Measurements from ENCODE around the gene PGAM4. TPM values are rescaled to one million over a fixed set of nuclear protein-coding genes. Genes with fewer than 3 reads are reported as not detected.
"Not testable (repeated sequence)": the region's sequence is repeated elsewhere in the genome, so short reads cannot be mapped to it uniquely, and the experiment has no call there.

PGAM4 gene
- total RNA-seq, 2 donors from 2014 or later: not detected

DNA sequence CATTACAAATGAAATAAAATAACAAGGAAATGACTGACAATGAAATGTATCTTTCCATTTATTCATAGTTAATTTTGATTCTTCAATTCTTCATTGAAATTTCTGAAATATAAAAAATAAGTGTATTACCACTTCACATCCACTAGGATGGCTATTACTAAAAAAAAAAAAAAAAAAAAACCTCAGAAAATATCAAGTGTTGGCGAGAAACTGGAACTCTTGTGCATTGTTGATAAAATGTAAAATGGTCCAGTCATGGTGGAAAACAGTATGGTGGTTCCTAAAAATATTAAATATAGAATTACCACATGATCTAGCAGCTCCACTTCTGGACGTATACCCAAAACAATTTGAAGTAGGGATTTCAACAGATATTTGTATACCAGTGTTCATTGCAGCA is 22.9 kb downstream of the PGAM4 start:
- WGBS: 96% methylated on average over 2 of the region's 2 CpGs
- Histone ChIP-seq H3K9me3 (no peaks in the 10 kb centered on the region), H3K27ac (no peak overlapping the region), H3K4me3 (no peak overlapping the region), H3K27me3 (replicated peaks; ENCODE audit: insufficient read depth) (no peaks in the 10 kb centered on the region), H3K36me3 (no peaks in the 10 kb centered on the region), H3K4me1 (replicated peaks) (no peaks in the 10 kb centered on the region)
- intact Hi-C loops (cut with DNase I): no loop called here
- DNase-seq (ENCODE audit: low spot score): no peak
- TF ChIP-seq POLR2A (IDR thresholded peaks at IDR 0.05): no peak
- TF ChIP-seq, protein P1, sequence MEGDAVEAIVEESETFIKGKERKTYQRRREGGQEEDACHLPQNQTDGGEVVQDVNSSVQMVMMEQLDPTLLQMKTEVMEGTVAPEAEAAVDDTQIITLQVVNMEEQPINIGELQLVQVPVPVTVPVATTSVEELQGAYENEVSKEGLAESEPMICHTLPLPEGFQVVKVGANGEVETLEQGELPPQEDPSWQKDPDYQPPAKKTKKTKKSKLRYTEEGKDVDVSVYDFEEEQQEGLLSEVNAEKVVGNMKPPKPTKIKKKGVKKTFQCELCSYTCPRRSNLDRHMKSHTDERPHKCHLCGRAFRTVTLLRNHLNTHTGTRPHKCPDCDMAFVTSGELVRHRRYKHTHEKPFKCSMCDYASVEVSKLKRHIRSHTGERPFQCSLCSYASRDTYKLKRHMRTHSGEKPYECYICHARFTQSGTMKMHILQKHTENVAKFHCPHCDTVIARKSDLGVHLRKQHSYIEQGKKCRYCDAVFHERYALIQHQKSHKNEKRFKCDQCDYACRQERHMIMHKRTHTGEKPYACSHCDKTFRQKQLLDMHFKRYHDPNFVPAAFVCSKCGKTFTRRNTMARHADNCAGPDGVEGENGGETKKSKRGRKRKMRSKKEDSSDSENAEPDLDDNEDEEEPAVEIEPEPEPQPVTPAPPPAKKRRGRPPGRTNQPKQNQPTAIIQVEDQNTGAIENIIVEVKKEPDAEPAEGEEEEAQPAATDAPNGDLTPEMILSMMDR (IDR thresholded peaks at IDR 0.05): no peak
- no peak for TF ChIP-seq POLR2AphosphoS5 (IDR thresholded peaks at IDR 0.05)

DNA sequence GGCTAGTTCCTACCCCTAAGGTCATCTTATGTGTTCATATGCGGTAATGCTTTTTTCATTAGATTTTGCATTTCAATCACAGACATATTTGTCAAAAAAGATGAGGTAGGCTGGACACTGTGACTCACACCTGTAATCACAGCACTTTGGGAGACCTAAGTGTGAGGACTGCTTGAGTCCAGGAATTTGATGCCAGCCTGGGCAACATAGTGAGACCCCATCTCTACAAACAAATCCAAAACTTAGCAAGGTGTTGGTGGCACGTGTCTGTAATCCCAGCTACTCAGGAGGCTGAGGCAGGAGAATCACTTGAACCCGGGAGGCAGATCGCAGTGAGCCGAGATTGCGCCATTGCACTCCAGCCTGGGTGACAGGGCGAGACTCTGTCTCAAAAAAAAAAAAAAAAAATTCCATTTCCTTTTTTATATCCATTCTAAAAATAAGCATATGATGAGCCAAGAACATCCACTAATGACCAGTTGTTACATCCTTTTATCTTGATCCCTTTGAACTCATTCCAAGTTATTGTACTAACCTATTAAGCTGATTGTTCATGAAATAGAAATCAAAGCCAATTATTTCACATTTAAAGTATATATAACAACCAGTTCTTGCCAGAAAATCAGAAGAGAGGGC is 23.4 kb downstream of the PGAM4 start:
- Histone ChIP-seq H3K36me3 (no peaks in the 10 kb centered on the region), H3K27me3 (replicated peaks; ENCODE audit: insufficient read depth) (no peaks in the 10 kb centered on the region), H3K4me1 (replicated peaks) (no peaks in the 10 kb centered on the region), H3K27ac (no peak overlapping the region), H3K9me3 (no peaks in the 10 kb centered on the region), H3K4me3 (no peak overlapping the region)
- no peak for DNase-seq (ENCODE audit: low spot score)
- WGBS: 78% methylated on average over 7 of the region's 7 CpGs
- intact Hi-C loops (cut with DNase I): no loop called here
- TF ChIP-seq, protein P1 (IDR thresholded peaks at IDR 0.05): no peak
- TF ChIP-seq POLR2A (IDR thresholded peaks at IDR 0.05): no peak
- no peak for TF ChIP-seq POLR2AphosphoS5 (IDR thresholded peaks at IDR 0.05)

DNA sequence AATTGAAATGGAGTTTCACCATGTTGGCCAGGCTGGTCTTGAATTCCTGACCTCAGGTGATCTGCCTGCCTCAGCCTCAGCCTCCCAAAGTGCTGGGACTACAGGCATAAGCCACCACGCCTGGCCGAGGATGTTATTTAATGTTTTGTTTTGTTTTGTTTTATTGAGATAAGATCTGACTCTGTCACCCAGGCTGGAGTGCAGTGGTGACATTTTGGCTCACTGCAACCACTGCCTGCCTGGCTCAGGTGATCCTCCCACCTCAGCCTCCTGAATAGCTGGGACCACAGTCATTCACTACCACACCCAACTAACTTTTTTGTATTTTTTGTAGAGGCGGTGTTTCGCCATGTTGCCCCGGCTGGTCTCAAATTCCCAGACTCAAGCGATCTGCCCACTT is 24.4 kb downstream of the PGAM4 start:
- DNase-seq (ENCODE audit: low spot score); H3K27ac ChIP-seq; H3K9me3 ChIP-seq; H3K4me1 ChIP-seq (replicated peaks); H3K4me3 ChIP-seq; H3K36me3 ChIP-seq; intact Hi-C loops (cut with DNase I); H3K27me3 ChIP-seq (replicated peaks; ENCODE audit: insufficient read depth): not testable (repeated sequence)
- 100% methylated on average over 6 of the region's 6 CpGs for WGBS

DNA sequence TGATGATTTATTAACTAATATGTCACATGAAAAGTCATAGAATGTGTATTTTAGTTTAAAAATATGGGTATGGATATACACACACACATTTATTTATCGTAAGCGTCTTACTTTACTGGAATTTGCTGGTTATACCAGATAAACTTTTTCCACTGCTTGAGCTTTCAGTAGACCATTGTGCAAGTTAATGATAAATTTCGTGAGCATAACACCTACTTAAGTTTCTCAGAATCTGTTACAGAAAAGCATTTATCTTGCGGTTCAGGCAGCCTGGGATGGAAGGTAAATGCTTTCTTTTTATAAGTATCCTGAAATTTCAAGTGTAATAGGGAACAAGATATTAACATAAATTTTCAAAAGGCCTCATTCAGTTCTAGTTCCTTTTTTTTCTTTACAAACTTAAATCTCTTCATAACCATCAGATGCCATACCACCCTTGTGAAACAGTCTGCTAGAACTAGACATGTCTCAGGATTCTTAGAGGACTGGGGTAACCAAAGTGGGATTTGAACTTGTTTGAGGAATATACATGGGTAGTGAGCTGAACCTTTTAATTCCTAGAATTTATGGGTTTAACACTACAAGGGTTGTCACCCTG is 31.3 kb downstream of the PGAM4 start:
- H3K27ac ChIP-seq: no peak overlapping the region
- WGBS: 93% methylated on average over 4 of the region's 4 CpGs
- no peaks in the 10 kb centered on the region for H3K36me3 ChIP-seq
- intact Hi-C loops (cut with DNase I): no loop called here
- no peaks in the 10 kb centered on the region for H3K4me1 ChIP-seq (replicated peaks)
- TF ChIP-seq, protein P1 (IDR thresholded peaks at IDR 0.05): no peak
- TF ChIP-seq POLR2AphosphoS5 (IDR thresholded peaks at IDR 0.05) (no peak), POLR2A (IDR thresholded peaks at IDR 0.05) (no peak)
- H3K4me3 ChIP-seq: no peak overlapping the region
- H3K9me3 ChIP-seq: no peaks in the 10 kb centered on the region
- no peak for DNase-seq (ENCODE audit: low spot score)
- H3K27me3 ChIP-seq (replicated peaks; ENCODE audit: insufficient read depth): no peaks in the 10 kb centered on the region

DNA sequence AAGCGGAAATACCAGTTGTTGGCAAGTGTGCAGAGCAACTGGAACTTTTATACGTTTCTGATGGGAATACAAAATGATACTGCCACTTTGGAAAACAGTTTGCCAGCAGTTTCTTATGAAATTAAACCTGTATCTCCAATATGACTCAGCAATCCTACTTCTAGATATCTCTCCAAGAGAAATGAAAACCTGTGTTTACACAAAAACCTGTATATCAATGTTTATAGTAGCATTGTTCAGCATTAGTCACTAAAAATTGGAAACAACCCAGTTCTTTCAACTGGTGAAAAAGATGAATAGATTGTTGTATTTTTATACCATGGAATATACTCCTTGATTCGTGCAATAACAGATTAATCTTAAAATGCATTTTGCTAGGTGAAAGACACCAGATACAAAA is 32.1 kb downstream of the PGAM4 start:
- DNase-seq (ENCODE audit: low spot score): no peak

More for the DNA sequence above, 32.1 kb downstream of the PGAM4 start:
- no peak overlapping the region for H3K4me3 ChIP-seq
- WGBS: 33% methylated on average over 3 of the region's 3 CpGs
- H3K4me1 ChIP-seq (replicated peaks): no peaks in the 10 kb centered on the region
- intact Hi-C loops (cut with DNase I): no loop called here
- no peak overlapping the region for H3K27ac ChIP-seq
- no peaks in the 10 kb centered on the region for H3K27me3 ChIP-seq (replicated peaks; ENCODE audit: insufficient read depth)
- TF ChIP-seq, protein P1 (IDR thresholded peaks at IDR 0.05): no peak
- no peak for TF ChIP-seq POLR2A (IDR thresholded peaks at IDR 0.05)
- peak; percentile 42 for TF ChIP-seq POLR2AphosphoS5 (IDR thresholded peaks at IDR 0.05)
- H3K36me3 ChIP-seq: no peaks in the 10 kb centered on the region
- no peaks in the 10 kb centered on the region for H3K9me3 ChIP-seq

All from prostate gland (tissue), 2 donors.